HG03066 (cell line): ENCODE results near the gene ACSS1.
A peak's percentile ranks its signal among the peaks of the same experiment; 100 is the strongest.

Source experiments
- ATAC-seq: cut with Tn5 transposase; IDR thresholded peaks from one replicate; pipeline ENCODE4 v1.9.1; 2021; ENCODE audit warnings: low read depth; ENCODE audit not compliant: unreplicated experiment

Gene ACSS1

DNA sequence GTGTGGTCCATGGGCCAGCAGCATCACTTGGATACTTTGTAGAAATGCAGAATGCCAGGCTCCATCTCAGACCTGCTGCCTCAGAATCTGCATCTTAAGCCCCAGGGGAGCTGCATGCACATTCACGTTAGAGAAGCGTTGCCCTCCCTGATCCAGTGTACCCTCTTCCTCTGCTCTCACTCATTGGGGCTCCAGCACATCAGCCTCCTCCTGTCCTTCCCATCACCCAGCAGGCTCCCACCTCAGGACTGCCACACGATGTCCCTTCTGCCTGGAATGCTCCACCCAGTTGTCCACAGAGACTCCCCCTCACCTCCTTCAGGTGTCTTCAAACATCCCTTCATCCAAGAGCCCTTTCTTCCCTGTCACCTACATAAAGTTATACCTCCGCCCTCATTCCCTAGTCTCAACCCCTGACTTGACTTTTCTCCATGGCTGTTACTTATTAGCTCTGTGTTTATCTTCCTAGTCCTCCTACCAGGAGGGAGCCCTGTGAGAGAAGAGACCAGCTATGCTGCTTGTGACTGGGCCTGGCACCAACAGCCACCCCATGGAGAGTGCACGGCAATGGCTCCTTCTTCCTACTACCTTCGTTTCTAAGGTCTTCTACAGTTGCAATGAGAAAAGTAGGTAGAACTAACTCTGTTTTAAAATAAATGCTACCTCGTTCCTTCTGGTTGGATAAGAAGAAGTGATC is 3.3 kb upstream of the ACSS1 start:
- no peak for ATAC-seq

DNA sequence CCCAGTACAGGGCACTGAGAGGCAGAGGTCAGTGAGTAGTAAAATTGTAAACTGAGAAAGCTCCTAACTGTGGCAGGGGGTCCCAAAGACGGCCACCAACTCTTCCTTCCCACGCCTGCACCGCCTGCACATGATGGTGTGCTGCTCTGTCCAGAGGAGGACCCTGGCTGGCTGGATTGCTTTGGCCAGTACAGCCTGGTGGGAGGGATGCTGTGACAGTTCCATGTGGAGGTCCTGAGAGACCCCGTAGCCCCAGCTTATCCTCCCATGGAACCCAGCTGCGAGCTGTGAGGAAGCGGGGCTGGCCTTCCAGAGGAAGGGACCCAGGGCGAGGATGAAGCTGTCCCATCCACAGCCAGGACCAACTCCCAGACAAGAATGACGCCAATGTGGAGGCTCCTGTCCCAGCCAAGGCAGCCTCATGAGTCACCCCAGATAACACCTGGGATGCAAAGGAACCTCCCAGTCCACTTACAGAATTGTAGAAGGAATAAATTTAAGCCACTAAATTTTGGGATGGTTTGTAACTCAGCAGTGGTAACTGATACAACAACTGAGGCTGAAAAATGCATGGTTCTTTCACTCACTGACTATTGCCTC is 2.0 kb upstream of the ACSS1 start:
- no peak for ATAC-seq

DNA sequence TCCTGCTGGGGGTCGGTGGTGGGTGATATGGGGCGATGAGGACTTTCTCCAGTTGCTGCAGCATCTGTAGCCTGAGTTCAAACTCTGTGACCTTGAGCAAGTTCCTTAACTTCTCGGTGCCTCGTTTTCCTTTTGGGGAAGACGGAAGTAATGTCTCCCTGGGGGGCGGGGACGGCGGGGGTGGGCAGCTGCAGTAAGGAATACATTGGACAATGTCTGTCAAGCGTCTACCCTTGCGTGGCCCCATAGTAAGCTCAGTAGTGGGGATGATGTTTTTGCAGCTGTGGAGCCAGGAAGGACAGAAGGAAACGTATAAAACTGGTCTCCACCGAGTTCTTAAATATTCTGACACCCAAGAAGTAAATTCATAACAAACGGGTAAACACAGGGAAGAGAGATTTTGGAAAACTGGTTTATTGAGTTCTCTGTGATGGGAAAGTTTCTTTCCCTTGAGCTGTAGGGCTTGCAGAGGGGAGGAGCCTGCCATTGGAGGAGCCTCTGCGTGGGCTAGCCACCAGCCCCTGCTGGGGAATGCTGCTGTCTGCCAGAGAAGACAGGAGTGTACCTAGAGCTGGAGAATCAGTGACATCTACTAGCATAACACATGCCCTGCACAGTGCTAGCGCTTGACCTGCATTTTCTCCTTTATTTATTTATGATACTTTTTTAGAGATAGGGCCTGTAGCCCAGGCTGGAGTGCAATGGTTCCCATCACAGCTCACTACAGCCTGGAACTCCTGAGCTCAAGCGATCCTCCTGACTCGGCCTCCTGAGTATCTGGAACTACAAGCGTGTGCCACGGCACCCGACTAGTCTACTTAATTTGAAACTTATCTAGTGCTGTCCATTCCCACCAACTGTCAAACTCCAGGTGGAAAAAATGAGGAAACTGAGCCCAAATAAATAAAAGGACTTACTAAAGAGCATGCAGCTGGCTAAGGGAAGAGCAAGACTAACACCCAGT is 1.2 kb upstream of the ACSS1 start:
- ATAC-seq, result no peak

- peak; percentile 29 for ATAC-seq
Measured at GRCh38 chr20:25057234-25058050, 497 bp downstream of the ACSS1 start.

GRCh38 chr20:25056690-25057233 is 1.2 kb downstream of the ACSS1 start:
- peak; percentile 32 for ATAC-seq

DNA sequence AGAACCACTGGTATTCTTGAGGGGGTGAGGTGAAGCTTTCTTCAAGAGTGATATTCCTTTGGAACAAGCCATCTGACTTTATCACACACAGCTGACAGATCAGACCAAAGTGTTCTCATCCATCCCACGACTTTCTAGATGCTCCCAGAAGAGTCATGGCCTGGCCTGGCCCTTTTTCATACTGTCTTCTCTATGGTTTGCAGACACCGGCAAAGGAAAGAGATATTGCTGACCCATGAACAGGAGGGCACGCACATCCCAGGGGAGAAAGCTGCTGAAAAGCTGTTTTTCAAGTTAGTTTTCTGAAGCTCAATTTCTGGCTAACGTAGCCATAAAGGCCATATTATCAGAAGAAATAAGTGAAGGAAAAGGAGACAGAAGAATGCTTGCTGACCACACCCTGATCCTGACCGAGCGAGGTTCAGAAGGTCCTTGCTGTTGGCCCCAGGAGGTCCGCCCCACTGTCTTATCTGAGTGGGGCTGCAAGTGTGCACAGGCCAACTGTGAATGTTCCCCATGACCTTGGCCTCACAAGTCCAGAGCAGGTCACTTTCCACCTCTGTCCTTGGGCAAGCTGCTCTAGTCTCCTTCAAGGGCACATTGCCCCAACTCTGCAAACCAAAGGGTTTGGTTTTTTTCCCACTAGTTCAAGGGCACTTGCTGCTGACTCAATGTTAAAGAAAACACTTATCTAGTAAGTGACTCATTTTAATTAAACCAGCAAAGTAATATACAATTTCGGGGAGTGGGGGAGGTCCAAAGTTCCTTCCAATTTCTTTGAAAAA is 2.0 kb downstream of the ACSS1 start:
- ATAC-seq, result no peak

GRCh38 chr20:25054995-25055629 is 2.8 kb downstream of the ACSS1 start:
- ATAC-seq, result no peak

- ATAC-seq, result no peak
Measured at GRCh38 chr20:25054096-25054820, 3.7 kb downstream of the ACSS1 start.

DNA sequence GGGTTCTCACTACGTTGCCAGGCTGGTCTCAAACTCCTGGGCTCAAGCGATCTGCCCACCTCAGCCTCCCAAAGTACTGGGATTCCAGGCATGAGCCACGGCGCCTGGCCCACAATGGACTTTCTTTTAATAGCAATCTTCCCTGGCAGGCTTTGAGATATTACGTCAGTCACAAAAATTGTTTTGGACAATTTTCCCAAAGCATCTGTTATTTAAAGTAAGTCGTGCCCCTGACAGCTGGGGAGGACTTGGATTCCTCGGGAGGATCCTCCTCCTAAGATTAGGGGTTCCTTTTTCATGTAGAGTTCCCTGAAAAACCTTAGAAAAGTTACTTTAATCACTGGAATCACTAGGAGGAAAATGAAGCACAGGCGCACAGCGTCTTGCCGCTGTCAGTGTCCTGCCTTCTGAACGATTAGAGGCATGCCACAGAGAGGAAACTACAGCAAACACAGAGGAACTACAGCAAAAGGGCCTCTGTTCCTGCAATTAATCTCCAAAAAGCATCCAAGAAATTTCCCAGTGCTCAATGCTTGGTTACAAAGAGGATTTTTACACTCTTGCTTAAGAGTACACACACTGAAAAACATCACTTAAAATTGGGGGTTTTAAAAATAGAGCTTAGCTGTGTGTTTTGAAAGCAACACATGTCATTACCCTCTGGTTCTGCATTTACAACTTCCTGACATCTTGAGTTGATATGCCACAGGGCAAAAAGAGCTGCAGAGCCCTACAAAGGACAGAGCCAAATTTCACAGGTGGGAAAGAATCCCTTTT is 4.5 kb downstream of the ACSS1 start:
- no peak for ATAC-seq

GRCh38 chr20:25052255-25053194 is 5.4 kb downstream of the ACSS1 start:
- no peak for ATAC-seq

DNA sequence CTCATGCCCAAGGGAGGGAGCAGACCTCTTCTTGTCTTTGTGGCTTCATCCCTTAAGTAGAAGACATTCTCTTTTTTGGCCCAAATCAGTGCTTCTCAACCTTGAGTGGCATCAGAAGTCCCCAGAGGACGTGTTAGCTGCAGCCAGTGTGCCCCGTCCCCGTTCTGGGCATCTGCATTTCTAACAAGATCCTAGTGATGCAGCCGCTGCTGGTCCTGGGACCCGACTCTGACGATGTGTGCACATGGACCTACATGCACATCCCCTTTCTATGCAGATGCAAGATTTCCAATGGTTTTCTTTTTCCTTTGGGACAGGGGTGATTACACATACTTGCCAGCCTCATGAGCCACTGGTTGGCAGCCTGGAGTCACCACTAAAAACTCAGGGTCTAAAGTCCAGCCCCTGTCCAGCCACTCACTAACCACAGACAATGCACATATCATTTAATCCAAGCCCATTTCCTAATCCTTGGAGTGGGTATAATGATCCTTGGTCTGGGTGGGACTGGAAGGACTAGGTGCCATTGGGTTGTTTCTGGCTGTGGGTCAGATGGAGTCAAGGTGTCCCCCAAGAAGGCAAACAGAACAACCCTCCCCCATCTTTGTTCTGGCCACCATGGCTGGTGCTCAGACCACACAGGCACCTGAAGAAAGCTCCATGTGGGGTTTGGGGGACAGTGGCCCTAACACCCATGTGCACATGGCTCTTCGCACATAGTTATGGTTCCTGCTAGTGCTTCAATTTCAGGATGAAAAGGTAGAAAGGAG is 6.4 kb downstream of the ACSS1 start:
- ATAC-seq, result no peak

GRCh38 chr20:25050501-25051350 is 7.2 kb downstream of the ACSS1 start:
- no peak for ATAC-seq

GRCh38 chr20:25050082-25050481 is 7.9 kb downstream of the ACSS1 start:
- no peak for ATAC-seq

DNA sequence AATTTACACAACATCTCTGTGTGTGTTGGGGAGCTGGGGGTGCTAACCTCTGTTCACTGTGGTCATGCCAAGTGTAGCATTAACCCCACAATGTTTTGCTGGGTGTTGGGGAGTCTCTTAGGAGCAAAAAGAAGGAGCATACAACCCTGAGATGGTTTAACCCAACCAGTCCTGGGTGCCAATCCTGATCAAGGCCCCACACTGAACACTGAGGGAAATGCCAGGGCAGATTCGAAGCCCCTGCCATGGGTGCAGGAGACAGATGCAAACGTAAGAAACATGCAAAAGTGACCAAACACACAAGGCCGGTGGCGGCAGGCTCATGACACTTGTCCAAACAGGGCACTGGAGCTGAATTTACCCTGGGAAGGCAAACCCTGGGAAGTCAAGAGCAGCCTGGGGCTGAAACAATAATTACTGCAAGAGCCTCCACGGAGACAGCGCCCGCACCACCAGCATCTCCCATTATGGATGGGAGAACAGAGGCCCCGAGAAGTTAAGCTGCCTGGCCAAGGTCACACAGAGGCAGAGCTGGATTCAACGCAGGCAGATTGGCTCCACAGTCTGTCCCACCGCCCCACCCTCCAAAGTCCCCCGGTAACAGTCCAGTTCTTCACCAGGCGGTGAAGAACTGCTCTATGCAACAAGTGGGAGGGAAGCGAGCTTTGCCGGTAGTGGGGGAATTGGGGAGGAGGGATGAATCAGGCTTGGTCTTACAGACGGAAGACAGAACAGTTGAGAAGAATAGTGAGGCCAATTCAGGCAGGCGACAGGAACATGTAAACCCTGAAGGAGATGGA is 8.5 kb downstream of the ACSS1 start:
- ATAC-seq, result no peak
